ENCODE results near the gene GSTO2.

Gene GSTO2

DNA sequence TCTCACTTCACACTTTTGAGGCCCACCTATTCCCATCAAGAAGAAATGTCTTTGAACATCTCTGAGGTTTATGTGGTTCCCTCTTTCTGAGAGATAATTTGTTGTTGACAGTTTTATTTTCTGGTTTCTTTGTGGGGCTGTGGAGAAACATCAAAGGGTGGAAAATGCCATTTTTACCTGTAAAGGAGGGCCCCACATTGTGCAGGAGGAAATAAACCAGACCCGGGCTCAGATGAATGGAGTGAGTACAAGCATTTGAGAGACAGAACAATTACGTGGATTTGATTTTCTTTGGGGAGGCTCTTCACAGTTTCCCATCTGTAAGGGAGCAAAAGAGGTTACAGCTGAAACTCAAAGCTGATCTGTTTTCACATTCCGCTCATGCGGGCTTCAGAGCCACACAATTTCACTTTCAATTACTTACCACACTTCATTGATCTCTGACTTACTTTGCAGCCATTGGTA is 39.5 kb downstream of the GSTO2 start:
- DNase-seq (ENCODE audit: low read depth) = no peak

DNA sequence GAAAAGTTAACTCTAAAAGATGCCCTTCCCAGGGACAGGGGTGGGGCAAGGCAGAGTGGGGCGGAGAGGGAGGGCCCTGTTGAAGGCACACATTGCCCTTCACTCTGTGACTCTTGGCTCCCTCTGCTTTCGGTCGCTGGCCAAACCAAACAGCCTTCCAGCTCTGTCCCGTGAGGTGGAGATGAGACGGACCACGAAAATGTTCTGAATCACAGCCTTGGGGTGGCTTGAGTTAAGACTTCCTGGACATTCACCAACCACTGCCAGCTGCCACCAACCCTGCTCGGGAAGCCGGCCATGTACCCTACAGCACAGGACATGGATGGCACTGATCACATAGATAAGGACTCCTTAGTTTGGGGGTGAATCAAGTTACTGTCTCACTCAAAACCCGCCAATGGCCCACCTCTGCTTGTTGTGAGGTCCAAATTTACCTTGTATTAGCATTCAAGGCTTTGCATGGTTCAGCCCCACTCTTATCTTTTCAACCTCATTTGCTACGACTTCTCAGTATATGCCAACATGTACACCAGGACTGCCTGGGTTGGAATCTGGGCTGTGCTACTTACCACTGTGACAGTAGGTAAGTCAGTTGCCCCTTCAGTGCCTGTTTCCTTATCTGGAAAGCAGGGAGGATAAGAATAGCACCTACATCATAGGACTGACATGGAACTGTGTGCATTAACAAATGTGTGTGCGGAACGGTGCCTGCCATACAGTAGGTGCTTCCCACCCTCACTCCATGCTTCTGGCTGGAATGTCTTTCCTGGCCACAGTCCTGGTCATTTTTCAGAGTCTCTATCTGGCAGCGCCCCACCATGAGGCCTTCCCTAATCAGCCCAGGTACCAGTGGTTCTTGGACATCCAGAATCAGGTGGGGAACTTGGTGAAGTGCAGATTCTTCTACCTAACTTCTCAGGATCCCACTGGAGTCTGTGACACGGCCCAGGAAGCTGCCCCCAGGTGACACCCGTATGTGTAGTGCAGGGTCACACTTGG is 41.3 kb downstream of the GSTO2 start:
- DNase-seq (ENCODE audit: low read depth) = no peak

GRCh38 chr10:104311184-104311720 is 42.3 kb downstream of the GSTO2 start:
- DNase-seq (ENCODE audit: low read depth) = no peak

DNA sequence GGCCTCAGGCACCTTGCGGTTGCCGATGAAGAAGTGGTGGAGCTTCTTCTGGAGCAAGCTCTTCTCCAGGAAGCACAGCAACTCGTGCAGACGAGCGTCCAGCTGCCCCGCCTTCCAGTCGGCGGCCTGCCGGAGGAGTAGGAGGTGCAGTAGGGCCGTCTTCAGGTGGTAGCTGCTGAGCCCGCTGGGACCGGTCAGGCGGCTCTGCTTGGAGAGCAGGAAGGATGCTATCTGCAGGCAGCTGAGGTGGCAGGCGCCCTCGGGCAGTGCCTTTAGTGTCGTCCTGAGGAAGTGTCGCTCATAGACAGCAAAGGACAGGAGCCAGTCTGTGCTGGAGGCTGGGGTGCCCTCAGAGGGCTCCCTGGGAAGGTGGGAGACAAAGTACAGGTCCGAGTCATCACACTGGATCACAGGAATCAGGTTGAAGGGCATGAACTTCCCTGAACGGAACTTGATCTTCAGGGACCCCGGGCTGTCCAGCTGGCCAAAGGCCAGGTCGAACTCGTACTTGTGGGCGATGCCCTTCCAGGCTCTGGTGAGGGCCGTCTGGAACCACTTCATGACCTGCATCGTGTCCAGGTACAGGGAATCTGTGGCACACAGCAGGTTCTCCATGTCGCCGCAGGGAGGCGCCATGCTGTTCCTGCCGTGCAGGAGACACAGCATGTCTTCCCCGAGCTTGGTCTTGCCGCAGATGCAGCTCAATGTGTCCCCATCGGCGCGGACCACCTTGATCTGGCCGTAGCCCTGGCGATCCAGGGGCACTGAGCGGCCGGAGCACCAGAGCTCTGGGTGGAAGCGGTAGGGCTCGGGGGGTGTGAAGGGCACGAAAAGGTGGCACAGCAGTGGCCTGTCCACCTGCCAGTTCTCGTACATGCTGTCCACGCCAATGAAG is 45.9 kb downstream of the GSTO2 start:
- DNase-seq (ENCODE audit: low read depth) = no peak

DNA sequence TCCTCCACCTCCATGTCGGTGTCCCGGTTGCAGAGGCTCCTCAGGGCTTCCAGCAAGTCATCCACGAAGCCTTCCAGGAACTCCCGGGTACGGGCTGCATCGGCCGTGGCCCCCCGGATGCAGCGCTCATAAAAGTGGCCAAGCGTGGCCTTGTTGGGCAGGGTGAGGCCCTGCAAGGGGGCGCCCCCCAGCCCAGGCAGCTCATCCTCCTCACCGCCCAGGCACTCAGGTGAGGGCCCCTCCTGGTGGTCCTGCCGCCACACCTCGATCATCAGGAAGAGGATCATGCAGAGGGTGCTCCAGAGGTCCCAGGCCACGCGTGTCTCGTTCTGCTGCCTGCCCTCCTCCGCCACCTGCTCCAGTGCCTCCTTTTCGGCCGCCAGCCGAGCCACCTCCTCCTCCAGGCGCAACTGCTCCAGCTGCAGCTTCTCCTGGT is 46.5 kb downstream of the GSTO2 start:
- no peak for DNase-seq (ENCODE audit: low read depth)

DNA sequence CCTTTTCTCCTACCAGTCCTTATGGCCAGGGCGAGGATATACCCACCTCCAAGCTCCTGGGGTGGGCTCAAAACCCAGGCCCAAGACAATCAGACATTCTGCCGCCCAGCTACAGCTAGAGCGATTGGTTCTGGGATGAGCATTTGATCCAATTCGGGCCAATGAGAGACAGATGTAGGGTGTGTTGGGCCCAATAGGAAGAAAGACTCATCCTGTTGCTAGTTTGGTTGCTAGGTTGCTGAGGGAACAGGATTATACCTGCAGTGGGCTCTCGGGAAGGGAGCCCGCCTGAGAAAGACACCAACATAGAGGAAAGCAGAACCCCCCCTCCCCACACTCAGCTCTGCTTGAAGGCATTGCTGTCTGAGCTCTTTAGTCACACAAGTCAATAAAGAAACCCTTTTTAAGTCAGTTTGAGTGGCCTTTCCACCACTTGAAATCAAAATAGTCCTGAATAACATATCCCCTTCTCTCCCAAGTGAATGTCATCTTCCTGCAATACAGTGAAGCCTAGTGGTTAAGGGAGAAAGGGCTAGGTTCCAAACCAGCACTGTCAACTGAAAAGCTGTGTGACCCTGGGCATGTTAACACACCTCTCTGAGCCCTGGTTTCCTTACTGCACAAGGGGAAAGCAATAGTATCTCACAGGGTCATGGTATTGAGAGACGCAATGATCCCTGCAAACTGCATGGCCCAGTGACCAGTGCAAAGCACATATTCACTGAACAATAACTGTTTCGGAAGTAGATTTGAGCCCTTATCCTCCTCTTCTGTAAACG is 47.5 kb downstream of the GSTO2 start:
- DNase-seq (ENCODE audit: low read depth) = no peak

GRCh38 chr10:104317269-104317710 is 48.3 kb downstream of the GSTO2 start:
- DNase-seq (ENCODE audit: low read depth) = no peak

DNA sequence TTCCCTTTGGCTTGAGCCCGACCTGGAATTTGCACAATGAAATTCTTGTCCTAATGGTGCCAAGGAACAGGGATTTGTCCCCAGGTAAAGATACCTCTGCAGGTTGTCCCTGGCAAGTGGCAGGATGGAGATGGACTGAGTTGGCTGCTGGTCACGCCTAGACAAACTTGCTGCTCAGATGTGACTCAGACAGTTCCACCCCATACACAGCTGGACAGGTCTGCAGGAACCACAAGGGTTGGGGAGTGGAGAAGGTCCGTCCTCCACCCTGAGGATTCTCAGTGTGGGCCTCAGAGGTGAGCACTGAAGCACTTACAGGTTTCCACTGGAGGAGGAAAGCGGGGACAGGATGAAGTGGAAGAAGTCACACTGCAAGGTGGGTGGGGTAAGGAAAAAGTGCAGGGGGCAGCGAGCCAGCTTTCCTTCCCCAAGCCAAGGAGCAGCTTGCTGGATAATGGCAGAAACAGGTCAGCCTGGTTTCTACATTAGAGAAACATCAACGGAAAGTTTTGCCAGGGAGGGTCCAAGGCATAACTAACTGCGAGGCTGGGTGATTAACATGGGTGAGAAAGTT is 48.8 kb downstream of the GSTO2 start:
- no peak for DNase-seq (ENCODE audit: low read depth)

GRCh38 chr10:104318326-104318725 is 49.3 kb downstream of the GSTO2 start:
- no peak for DNase-seq (ENCODE audit: low read depth)

- DNase-seq (ENCODE audit: low read depth) = no peak
These were observed 50.1 kb downstream of the GSTO2 start for GRCh38 chr10:104318810-104319741.

DNA sequence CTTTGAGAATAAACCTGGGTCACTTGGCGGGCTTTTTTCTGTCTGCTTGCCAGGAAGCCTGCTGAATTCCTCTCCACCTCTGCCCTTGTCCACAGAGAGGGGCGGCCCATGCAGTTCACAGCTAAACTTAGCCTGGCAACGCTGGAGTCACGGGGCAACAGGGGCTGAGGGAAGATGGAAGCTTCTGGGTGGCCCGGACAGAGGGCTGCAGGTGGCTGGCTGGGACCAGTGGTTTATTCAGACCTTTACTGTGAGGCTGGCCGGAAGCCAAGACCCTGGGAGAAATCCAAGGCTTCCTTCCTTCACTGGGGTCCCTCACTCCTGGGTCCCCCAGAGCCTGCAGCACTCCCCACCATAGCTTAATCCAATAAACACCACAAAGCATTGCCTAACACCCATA is 52.2 kb downstream of the GSTO2 start:
- DNase-seq (ENCODE audit: low read depth) = no peak

GRCh38 chr10:104321725-104322415 is 52.9 kb downstream of the GSTO2 start:
- DNase-seq (ENCODE audit: low read depth) = no peak

- DNase-seq (ENCODE audit: low read depth) = no peak
These were observed 53.4 kb downstream of the GSTO2 start for GRCh38 chr10:104322416-104322782.

DNA sequence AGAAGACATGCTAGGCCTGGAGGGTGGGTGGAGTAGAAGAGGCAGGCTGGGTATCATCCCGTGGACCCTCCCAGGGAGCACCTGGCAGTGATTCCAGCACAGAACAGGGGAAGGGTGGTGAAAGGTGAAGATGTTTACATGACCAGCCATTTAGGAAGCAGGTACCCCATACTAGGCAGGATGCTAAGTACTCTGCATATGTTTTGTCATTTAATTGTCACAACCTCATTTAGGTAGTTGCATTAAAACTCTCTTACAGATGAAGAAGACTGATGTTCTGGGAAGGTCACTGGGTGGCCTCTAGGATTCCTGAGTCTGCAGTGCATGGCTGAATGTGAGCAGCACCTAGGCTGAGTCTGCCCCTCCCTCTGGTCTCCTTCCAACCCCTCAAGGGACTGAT is 54.1 kb downstream of the GSTO2 start:
- no peak for DNase-seq (ENCODE audit: low read depth)

GRCh38 chr10:104323760-104324201 is 54.8 kb downstream of the GSTO2 start:
- no peak for DNase-seq (ENCODE audit: low read depth)

- DNase-seq (ENCODE audit: low read depth) = no peak
These were observed 55.3 kb downstream of the GSTO2 start for GRCh38 chr10:104324221-104324686.

GRCh38 chr10:104324931-104325330 is 55.9 kb downstream of the GSTO2 start:
- DNase-seq (ENCODE audit: low read depth) = no peak

DNA sequence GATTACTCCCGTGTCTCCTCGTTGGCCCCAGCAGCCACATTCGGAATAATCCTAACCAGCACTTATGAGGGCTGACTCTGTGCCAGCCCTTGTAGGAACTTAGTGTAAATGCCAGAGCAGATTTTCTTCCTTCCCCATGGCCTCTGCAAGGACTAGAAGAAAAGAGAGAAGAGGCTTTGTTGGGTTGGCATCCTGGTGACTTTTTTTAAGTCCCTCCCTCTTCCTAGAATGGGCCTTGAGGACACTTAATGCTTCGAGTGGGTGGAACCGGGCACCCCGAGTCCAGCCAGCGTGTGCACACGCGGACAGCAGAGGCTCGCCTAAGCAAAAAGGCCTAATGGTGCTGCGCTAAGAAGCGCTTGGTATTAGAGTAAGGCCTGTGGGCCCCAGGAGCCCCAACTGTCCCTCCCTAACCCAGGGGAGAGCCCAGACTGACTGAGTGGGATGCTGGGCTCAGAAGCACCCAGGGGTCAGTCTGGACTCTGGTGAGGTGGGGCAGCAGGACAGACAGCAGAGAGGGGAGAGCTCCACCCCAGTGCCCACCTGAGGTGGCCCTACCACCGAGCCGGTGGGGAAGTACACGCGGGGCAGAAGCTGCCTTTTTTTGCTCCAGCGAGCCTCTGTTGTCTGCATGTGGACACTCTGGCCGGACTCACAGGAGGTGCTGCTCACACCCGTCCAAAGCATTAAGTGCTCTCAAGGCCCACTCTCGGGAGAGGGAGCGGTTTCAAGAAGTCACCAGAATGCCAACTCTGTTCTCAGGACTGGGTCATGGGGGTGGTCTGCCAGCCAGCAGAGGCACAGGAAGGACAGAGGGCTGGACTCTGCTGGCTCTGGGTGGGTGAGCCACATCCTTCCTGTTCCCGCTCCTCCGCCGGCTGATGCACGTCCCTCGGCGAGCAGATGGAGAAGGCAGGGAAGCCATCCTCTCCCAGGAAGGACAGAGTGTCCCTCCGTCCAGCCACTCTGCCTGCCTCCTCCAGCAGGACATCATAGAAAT is 56.8 kb downstream of the GSTO2 start:
- no peak for DNase-seq (ENCODE audit: low read depth)
